NCI-H2029 (cell line): ENCODE results near the gene FUBP3.
"Not testable (repeated sequence)": the region's sequence is repeated elsewhere in the genome, so short reads cannot be mapped to it uniquely, and the experiment has no call there.

Experiments
- DNase-seq: peaks from one replicate; lab custom pipeline; 2025; lab: John Stamatoyannopoulos, UW

Gene FUBP3

GRCh38 chr9:130556396-130557076 is 22.8 kb upstream of the FUBP3 start:
- DNase-seq: no peak

- no peak for DNase-seq
Observed at GRCh38 chr9:130557077-130557468, 22.3 kb upstream of the FUBP3 start.

- no peak for DNase-seq
Observed at GRCh38 chr9:130561056-130561455, 18.3 kb upstream of the FUBP3 start.

GRCh38 chr9:130562525-130562924 is 16.9 kb upstream of the FUBP3 start:
- DNase-seq: not testable (repeated sequence)

GRCh38 chr9:130563797-130564196 is 15.6 kb upstream of the FUBP3 start:
- no peak for DNase-seq

- DNase-seq: no peak
Observed at GRCh38 chr9:130565792-130566191, 13.6 kb upstream of the FUBP3 start.

- DNase-seq: no peak
Observed at GRCh38 chr9:130570208-130570607, 9.2 kb upstream of the FUBP3 start.

- no peak for DNase-seq
Observed at GRCh38 chr9:130575514-130575913, 3.9 kb upstream of the FUBP3 start.

GRCh38 chr9:130576176-130576575 is 3.2 kb upstream of the FUBP3 start:
- DNase-seq: no peak

- DNase-seq: no peak
Observed at GRCh38 chr9:130579738-130580463, 524 bp downstream of the FUBP3 start.

GRCh38 chr9:130581766-130582165 is 2.4 kb downstream of the FUBP3 start:
- DNase-seq: no peak

- no peak for DNase-seq
Observed at GRCh38 chr9:130583271-130583670, 3.9 kb downstream of the FUBP3 start.

- no peak for DNase-seq
Observed at GRCh38 chr9:130587921-130588320, 8.5 kb downstream of the FUBP3 start.

- DNase-seq: no peak
Observed at GRCh38 chr9:130588416-130588815, 9.0 kb downstream of the FUBP3 start.

GRCh38 chr9:130589754-130590153 is 10.4 kb downstream of the FUBP3 start:
- no peak for DNase-seq

- DNase-seq: no peak
Observed at GRCh38 chr9:130590305-130590704, 10.9 kb downstream of the FUBP3 start.

GRCh38 chr9:130593020-130593419 is 13.6 kb downstream of the FUBP3 start:
- no peak for DNase-seq

- DNase-seq: no peak
Observed at GRCh38 chr9:130597228-130597627, 17.9 kb downstream of the FUBP3 start.

- no peak for DNase-seq
Observed at GRCh38 chr9:130598188-130598587, 18.8 kb downstream of the FUBP3 start.

- DNase-seq: no peak
Observed at GRCh38 chr9:130599625-130600024, 20.2 kb downstream of the FUBP3 start.

- no peak for DNase-seq
Observed at GRCh38 chr9:130601100-130601499, 21.7 kb downstream of the FUBP3 start.

- DNase-seq: no peak
Observed at GRCh38 chr9:130604295-130604694, 24.9 kb downstream of the FUBP3 start.

- DNase-seq: no peak
Observed at GRCh38 chr9:130606887-130607600, 27.7 kb downstream of the FUBP3 start.
